Ovary (tissue), 3 donors: ENCODE measurements around the gene TMEM37.

Experiments used
- EP300 ChIP-seq: sonication (generic); formaldehyde crosslinking; IDR thresholded peaks from one replicate; pipeline ENCODE4 v1.6.1; 2017; ENCODE audit warnings: antibody characterized with exemption
- TF ChIP-seq, protein P1 (sequence below), 3 donors: fragments of 450-650 bp in 2 of 3; fragments of 200-600 bp in 1 of 3; IDR thresholded peaks; one replicate each; pipeline versions ENCODE4 v1.5.1 to v1.8.0; 2016 to 2022; ENCODE audit warnings: antibody characterized with exemption in 3 of 3, mild to moderate bottlenecking in 1 of 3
- donor health status: DM: no; HTN: no; CAD: no.

GRCh38 chr2:119435081-119435952 is 3.7 kb downstream of the TMEM37 start:
- TF ChIP-seq, protein P1, sequence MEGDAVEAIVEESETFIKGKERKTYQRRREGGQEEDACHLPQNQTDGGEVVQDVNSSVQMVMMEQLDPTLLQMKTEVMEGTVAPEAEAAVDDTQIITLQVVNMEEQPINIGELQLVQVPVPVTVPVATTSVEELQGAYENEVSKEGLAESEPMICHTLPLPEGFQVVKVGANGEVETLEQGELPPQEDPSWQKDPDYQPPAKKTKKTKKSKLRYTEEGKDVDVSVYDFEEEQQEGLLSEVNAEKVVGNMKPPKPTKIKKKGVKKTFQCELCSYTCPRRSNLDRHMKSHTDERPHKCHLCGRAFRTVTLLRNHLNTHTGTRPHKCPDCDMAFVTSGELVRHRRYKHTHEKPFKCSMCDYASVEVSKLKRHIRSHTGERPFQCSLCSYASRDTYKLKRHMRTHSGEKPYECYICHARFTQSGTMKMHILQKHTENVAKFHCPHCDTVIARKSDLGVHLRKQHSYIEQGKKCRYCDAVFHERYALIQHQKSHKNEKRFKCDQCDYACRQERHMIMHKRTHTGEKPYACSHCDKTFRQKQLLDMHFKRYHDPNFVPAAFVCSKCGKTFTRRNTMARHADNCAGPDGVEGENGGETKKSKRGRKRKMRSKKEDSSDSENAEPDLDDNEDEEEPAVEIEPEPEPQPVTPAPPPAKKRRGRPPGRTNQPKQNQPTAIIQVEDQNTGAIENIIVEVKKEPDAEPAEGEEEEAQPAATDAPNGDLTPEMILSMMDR (IDR thresholded peaks at IDR 0.05) = no peak
- no peak for TF ChIP-seq EP300
